Endothelial cell of hepatic sinusoid (primary cell): ENCODE results near the gene PIAS2.
"Not testable (repeated sequence)": the region's sequence is repeated elsewhere in the genome, so short reads cannot be mapped to it uniquely, and the experiment has no call there.

Experiments
- in situ Hi-C: cut with HindIII; loops from 2 replicates; pipeline ENCODE4 v1.10.0; 2017; ENCODE audit warnings: low sequenced_read_pairs

The PIAS2 gene, protein sequence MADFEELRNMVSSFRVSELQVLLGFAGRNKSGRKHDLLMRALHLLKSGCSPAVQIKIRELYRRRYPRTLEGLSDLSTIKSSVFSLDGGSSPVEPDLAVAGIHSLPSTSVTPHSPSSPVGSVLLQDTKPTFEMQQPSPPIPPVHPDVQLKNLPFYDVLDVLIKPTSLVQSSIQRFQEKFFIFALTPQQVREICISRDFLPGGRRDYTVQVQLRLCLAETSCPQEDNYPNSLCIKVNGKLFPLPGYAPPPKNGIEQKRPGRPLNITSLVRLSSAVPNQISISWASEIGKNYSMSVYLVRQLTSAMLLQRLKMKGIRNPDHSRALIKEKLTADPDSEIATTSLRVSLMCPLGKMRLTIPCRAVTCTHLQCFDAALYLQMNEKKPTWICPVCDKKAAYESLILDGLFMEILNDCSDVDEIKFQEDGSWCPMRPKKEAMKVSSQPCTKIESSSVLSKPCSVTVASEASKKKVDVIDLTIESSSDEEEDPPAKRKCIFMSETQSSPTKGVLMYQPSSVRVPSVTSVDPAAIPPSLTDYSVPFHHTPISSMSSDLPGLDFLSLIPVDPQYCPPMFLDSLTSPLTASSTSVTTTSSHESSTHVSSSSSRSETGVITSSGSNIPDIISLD

DNA sequence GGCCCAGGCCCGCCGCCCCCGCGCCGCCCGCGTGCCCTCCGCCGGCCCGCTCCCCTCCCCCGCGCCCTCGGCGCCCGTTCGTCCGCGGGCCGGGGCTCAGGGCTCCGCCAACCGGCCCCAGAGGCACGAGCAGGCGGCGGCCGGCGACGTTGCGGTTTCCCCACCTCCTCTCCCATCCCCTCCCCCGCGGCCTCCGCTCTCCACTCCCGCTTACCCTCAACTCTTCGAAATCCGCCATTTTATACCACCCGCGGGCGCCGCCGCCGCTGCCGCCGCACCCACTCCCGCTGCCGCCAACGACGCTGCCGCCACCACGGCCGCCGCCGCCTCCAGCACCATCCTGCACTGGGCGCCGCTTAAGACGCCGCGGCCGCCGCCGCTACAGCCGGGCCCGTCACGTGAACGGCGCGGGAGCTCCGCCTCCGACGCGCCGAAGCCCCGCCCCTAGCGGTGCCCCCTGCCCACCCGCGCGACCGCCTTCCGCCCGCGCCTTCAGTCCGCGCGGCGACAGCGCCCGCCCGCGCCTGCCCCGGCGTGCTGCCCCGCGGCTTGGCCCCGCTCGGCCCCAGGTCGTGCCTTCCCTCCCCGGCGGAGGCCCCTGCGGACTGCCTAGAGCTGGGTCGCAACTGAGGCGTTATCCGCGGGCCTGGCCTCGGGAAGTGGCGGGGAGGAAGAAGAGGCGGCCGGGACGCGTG is at the start of gene PIAS2, which contains the start of gene KATNAL2:
Gene PIAS2, minus strand, starts transcription at position 400 of the 695 bp plus-strand sequence. Its CDS starts 162 bp downstream, at position 238.
Gene KATNAL2, plus strand, starts transcription at position 495 of the 695 bp plus-strand sequence. CDS start 29,271 bp downstream, outside the sequence.
- in situ Hi-C loops, result loop anchor here (5.0 kb wide), 1 partner anchor 70 kb away; no protein-coding TSS in a partner anchor

DNA sequence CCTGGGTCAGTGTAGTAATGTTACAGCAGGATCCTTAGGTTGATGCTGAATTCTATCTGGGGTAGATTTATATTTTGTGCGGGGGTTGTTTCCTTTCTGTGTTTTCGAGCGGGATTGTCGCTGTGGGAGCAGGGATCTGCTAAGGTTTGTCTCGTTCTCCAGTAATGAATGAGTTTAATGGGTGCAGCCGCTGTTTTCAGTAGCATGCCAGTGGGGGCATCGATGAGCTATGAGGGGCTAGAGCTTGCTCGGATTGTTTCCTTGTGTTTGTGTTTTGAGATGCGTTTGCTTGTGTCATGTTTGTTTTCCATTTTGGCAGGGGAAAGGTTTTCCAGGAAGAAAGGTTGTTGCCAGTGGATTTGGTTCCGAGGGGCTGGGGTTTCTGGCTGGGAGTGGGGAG is 49.0 kb upstream of the PIAS2 start:
- in situ Hi-C loops, result not testable (repeated sequence)

DNA sequence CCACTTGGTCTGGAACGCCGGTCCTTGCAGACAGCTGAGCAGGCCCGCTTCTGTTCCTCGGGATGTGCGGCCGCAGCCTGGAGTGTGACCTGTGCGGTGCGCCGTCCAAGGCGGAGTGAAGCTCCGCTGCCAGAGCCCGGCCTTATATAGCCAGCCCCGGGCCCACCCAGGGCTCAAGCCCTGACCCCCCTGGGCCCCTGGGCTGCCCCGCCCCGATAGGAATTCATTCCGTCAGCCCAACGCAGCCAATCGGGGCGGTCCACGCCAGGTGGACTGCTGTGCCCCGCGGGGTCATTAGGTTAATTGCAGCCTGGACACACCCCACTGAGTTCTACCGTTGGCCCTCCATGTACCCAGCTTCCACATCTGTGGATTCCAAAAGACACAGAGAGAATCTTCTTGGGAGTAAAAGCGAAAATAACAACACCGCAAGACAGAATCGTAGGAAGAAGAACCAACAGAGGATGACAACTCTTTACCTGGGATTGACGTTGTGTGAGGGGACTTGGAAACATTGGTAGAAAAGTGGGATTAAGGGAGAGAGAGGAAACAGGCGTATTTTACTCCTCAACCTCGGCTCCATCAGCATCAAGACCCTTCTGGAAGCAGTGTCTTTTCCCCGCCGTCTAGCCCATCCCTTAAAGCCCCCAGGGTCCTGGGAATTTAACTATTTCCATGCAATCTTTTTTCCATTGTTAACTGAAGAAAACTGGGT is 47.4 kb upstream of the PIAS2 start:
- in situ Hi-C loops, result not testable (repeated sequence)

DNA sequence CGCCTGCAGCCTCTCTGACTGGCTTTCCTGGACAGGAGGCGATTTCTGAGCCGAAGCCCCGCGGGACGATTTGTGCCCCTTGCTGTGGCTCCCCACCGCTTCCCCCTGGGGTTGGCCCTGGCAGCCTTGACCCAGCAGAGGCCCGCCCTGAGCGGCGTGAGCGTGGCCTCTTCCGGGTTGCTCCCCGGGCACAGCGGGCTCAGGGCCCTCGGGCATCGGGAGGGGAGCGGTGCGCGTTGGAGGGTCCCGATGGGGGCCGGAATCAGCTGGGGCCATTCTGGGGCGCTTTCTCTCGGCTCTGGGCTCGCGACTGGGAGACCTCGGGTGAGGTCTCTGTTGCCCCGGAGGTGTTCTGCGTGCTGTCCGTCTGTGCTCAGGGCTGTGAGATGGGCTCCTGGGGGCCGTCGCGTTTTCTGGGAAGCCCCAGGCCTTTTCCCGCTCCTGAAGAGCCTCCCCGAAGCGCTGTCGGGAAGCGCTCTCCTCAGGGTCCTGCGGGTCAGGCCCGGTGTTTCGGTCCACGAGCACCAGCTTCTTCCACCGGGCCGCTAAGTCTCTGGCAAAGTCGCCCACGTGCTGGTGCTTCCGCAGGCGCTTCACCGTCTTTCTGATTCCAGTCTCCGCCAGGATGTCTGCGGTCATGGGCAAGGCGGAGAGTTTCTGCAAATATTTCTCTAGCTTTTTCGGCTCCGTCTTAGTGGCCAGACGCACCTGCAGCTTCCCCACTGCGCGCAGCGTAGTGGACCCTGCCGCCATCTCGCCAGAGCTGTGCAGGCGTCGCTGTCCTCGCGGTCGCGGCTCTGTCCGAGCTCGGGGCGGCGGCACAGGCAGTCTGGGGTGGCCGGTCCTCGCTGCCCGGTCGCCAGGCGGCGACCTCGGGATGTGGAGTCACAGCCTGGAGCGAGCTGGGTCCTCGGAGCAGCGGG is 46.6 kb upstream of the PIAS2 start:
- in situ Hi-C loops, result not testable (repeated sequence)

DNA sequence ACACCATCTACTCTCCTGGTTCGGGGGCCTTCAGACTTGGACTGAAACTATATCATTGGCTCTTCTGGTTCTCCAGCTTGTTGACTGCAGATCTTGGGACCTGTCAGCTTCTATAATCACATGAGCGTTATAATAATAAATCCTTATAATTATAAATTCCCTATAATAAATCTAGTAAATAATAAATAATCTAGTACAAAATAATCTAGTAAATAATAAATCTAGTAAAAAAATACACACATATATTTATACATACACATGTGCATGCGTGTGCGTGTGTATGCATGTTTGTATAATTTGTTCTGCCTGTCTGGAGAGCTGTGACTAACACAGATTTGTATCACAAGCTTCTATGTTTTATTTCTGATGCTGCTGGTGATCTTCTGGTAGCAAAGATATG is 40.9 kb upstream of the PIAS2 start:
- in situ Hi-C loops, result no loop called here

DNA sequence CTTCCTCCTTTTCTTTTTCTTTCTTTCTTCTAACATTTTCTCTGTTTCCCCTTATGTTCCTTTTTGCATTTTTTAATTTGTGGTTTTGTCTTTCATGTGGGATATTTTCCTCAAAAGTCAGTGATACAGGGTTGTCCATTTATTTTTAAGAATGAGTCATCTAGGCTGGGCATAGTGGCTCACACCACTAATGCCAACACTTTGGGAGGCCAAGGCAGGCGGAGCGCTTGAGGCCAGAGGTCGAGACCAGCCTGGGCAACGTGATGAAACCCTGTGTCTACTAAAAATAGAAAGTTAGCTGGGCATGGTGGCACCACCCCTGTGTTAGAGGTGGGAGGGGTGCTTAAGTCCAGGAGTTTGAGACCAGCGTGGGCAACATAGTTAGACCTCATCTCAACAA is 35.9 kb upstream of the PIAS2 start:
- in situ Hi-C loops, result no loop called here

DNA sequence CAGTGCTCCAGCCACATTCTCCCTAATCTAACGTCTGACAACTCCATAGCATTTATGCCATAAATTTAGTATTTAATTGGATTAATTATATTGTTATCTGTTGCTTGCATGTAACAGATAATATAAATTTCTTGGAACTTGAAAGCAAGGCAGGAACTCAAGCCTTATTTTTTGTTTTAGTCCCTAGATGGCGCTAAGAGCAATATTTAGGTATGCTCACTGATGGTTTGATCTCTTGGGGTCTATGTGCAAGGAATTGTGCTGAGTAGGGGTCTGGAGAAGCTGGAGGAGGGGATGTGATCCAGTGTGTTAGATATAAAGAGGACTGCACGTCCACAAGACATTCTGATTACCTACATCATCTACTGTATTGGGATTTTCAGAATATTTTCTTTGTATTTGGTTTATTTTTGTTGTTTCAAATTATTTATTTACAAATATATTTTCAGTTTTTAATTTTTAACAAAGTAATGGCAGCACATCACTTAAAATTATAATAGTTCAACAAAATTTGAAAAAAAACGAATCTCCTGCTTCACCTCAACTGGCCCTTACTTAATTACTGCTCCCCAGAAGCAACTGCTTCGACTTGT is 32.9 kb upstream of the PIAS2 start:
- in situ Hi-C loops, result no loop called here

DNA sequence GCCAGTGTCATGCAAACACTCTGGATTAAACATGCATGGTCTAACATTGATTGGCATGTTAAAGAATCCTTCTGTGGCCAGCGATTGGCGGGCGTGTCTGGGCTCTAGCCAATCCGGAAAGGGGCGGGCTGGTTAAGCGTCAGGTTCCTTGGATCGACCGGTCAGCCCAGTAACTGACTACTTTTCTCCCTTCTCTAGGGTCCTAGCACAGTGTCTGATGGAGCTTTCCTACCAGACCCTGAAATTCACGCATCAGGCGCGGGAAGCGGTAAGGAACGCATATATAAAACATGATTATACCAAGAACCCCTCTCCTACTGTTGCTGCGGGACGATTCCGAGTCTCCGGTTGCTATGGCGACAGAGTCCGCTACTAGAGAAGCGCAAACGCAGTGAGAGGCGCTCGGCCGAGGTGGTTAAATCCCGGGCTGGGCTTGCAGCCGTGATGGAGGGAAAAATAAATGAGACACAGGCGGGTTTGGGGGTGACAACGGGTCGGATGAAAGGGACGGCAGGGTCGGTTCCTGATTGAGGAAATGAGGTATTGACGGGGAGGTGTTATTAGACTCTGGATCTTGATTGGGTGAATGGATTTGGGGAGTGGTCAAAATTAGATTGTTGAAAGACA is 29.5 kb upstream of the PIAS2 start:
- in situ Hi-C loops, result no loop called here

DNA sequence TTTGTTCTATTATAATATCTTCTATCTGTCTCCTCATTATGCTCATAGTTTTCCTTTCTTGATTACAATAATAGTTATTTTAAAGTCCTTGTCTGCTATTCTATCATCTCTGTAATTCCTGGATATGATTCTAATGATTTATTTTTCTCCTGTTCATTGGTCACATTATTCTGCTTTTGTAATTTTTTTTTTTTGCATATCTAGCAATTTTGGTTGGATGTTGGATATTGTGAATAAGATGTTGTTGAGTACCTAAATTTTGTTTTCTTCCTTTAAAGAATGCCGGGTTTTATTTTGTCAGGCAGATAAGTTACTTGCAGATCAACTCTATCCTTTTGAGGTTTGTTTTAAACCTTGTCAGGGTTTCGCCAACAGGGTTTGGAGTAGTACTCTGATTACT is 25.3 kb upstream of the PIAS2 start:
- in situ Hi-C loops, result no loop called here

DNA sequence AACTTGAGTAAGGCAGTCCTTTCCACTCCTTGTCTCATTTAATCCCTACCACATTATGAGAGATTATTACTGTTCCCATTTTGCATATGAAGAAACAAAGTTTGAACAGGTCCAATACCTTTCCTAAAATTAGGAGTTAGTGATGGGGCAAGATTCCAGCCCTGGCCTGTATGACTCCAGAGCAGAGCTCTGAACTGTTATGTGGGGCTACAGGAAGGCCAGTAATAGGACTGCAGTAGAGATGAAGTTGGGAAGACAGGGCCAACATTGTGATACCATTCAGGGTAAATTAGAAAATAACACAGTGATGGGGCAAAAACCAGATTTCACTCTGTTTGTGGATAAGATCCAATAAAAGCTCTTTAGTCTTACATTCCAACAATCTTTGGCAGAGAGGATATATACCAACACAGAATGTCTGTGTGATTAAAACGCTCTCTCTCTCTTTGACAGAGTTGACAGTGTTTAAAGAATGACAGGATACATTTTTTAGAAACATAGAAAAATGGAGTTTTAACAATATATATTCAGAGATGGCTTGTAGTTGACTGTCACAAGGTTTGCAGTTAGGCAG is 22.8 kb upstream of the PIAS2 start:
- in situ Hi-C loops, result no loop called here

DNA sequence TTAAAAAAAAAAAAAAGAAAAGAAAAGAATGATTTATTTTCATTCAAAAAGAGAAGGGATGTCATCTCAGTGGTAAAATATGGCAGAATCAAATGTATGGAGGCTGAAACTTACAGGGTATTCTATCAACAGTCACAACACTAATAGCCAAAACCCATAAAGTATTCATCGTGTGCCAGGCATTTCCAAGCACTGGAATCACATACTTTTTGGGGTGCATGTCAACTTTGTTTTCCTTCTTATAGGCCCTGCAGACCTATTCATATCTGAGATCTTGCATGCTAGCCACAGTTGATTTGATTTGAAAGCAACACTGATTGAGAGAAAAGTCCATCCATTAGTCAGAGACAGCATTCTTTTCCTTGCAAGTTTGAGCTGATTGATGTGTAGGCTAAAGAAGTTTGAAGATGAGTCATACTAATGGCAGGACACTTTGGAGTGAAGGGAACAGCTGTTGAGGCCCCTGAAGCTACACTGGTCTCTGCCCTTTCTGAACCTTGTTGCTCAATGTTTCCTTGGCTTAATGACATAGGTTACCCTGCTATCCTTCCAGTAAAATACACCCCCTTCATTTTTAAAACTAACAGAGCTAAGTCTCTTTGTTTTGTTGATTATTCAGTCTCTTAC is 22.1 kb upstream of the PIAS2 start:
- in situ Hi-C loops, result no loop called here

DNA sequence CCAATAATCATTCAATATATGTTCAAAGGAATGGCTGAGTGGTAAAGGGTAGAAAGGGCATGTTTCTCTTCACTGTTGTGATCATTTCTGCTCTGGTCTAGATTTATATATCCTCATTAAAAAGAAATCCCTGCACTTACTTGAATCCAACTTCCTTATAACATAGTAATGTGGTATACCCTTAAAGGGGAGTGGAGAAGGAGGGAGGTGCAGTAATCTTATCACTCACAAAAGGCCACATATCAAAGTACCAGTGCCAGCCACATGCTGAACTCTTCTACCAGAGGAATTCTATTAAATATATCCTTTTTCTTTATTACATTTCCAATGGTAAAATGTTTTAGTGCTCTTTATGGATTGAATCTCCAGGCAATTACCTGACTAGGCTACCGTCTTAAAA is 3.3 kb upstream of the PIAS2 start:
- in situ Hi-C loops, result no loop called here

DNA sequence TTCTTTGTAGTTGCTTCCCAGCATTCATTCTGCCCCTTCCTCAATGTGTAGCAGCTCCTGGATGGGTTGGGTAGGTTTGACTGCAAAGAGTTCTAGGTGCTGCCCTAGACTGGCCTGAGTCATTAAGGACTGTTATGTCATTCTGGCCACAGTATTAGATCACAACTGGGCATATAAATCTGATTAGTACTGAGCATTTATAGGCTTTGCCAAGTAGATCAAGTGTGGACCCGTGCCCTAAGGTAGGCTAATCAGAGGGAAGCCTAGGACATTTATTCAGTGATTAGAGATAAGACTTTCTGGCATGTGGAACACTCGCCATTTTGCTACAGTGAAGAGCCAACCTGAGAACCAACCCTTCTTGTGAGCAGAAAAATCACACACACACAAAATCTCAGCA is 2.8 kb upstream of the PIAS2 start:
- in situ Hi-C loops, result no loop called here

DNA sequence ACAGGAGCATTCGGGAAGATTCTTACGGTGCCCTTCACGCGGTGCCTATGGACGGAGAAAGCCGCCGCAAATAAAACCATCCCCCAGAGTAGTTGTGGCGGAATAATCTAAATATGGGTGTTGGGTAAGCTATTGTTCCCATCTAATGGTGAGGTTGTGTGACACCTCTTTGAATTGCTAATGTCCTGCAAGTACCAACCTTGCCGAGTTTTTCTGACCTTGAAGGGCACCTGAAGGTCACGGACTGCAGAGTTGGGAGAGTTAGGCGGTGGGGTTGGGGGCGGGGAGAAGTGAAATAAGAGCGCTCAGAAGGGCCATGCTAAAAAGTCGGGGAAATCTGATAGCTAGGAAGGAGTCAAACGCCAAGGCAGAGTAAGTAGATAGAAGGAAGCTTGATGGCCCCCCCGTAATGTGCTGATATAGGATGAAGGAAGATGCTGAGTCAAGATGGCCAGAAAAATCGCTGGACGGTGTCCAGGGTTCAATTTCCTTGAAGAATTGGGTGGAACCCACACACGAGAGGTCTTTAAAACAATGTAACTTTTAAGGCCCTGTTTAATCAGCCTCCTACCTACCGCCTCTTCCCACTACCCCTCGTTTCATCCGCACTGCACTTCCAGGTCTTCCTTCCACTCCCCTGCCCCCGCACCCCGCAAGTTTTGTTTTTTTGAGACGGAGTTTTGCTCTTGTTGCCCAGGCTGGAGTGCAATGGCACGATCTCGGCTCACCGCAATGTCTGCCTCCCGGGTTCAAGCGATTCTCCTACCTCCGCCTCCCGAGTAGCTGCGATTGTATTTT is 695 bp upstream of the PIAS2 start:
- in situ Hi-C loops, result loop anchor here (5.0 kb wide), 1 partner anchor 71 kb away; no protein-coding TSS in a partner anchor

DNA sequence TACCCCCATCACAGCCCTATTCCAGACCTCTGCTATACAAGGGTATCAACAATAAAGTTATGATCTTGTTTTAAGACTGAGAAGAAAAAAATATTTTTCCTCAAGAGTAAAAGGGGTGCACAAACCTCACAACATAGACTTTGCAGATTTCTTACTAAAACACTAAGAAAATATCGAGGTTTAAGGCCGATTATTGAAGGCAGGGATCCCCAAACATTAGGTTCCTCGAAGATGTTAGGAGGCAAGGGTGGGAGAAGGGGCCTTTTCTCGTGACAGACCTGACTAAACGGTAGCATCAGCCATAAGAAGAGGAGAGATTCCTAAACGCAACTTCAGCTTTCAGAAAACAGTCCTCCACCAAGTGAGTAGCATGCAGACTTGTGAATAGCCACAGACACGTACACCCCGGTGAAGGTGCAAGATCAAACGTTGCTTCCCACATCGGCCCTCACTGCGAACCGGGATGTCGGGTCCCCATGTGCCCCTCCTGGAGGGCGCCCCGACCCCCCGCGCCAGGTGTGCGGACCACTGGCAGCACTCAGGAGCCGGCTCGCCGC is 678 bp downstream of the PIAS2 start:
- in situ Hi-C loops, result loop anchor here (5.0 kb wide), 1 partner anchor 69 kb away; no protein-coding TSS in a partner anchor

DNA sequence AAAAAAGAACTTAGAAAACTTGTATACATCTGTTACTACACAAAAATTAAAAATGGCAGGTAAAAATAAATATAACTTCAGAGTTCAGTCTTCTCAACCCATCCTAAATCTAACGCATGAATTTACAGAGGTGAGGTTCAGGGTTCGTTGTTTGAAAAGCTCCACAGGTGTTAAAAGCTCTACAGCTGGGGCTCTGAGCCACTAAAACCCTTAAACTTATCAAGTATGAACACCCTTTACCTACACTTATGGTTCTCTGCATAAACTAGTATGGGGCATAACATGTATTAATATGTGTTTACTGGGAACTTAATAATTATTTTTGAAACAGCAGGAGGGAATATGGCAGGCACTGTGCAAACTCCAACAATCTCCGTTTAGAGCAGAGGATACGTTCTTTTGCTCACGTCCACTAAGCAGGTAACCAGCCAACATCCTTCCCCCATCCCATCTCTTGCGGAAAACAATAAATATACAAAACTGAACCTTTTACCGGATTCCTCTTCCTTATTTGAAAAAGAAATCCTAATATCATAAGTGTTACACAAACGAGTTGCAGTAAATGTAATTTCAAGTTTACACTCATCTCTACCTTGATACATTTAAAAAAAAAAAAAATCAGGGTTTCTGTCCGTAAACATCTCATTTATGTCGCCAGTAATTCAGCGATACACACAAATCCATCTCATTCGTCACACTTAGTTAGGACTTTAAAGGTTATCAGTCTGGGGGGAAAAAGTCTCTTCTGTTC is 1.3 kb downstream of the PIAS2 start:
- in situ Hi-C loops, result loop anchor here (5.0 kb wide), 1 partner anchor 69 kb away; no protein-coding TSS in a partner anchor
